Subcutaneous preadipocyte (primary cell): Measurements from ENCODE around the gene RTBDN. TPM values are rescaled to one million over a fixed set of nuclear protein-coding genes. Genes with fewer than 3 reads are reported as not detected.

Experiments used
- small RNA-seq: library from RNA; depleted of rRNA; stranded (forward); fragments of <200 nt; gene quantifications from one replicate; pipeline ENCODE3, GENCODE V24; 2012
- total RNA-seq: library from RNA; depleted of rRNA; stranded (reverse); fragments of >200 nt; gene quantifications from 2 replicates; pipeline ENCODE4 v1.2.3, GENCODE V29; 2012

The RTBDN gene
- not detected in 2 replicates for total RNA-seq

GRCh38 chr19:12834566-12834943 lies at the start of gene RTBDN:
Gene RTBDN (minus strand): TSS chr19:12834579. CDS start chr19:12829979, 4,600 bp downstream.

GRCh38 chr19:12881172-12881808 lies 46.9 kb upstream of the RTBDN start, which contains the start of gene DNASE2:
Gene DNASE2 (minus strand): TSS chr19:12881449. CDS start chr19:12881375, 74 bp downstream.

GRCh38 chr19:12838182-12838885 lies 4.0 kb upstream of the RTBDN start, which contains the start of gene MAST1:
Gene MAST1 (plus strand): TSS chr19:12838515. CDS start chr19:12838573, 58 bp downstream.

GRCh38 chr19:12806242-12807081 lies 27.9 kb downstream of the RTBDN start, which contains the start of gene RNASEH2A:
Gene RNASEH2A (plus strand): TSS chr19:12806584. CDS start chr19:12806674, 90 bp downstream.

GRCh38 chr19:12801466-12802266 lies 32.7 kb downstream of the RTBDN start, which contains the start of the genes PRDX2 and THSD8:
Gene PRDX2 (minus strand): TSS chr19:12801800. CDS start chr19:12801261, 539 bp downstream.
Gene THSD8 (plus strand): TSS chr19:12802069. CDS start chr19:12802072, 3 bp downstream.

GRCh38 chr19:12791345-12792050 lies 42.9 kb downstream of the RTBDN start, which contains the start of gene JUNB:
Gene JUNB (plus strand): TSS chr19:12791486. CDS start chr19:12791772, 286 bp downstream.

Small RNAs within 50 kb of the gene (small RNA-seq; reads per million reads assigned to genes)
- not detected for gene MIR5684
- gene MIR6794, result not detected

Other genes starting within 250 kb of the RTBDN start
- 6.1 and 7.3 TPM in 2 replicates for gene ZNF490, start 223.8 kb downstream of the RTBDN start, total RNA-seq
- gene ZNF791, start 223.7 kb downstream of the RTBDN start, total RNA-seq, result 10.3 and 12.7 TPM in 2 replicates
- gene MAN2B1, start 167.8 kb downstream of the RTBDN start, total RNA-seq, result 27.4 and 41.2 TPM in 2 replicates
- 5.9 and 6.3 TPM in 2 replicates for gene WDR83, start 167.8 kb downstream of the RTBDN start, total RNA-seq
- 59.2 and 60.0 TPM in 2 replicates for gene DHPS, start 152.7 kb downstream of the RTBDN start, total RNA-seq
- not detected in 2 replicates for gene GNG14, start 146.6 kb downstream of the RTBDN start, total RNA-seq
- 18.2 and 23.5 TPM in 2 replicates for gene FBXW9, start 137.9 kb downstream of the RTBDN start, total RNA-seq
- 43.0 and 54.0 TPM in 2 replicates for gene TNPO2, start 110.6 kb downstream of the RTBDN start, total RNA-seq
- gene TRIR, start 99.9 kb downstream of the RTBDN start, total RNA-seq, result 131 and 163 TPM in 2 replicates
- gene GET3, start 97.1 kb downstream of the RTBDN start, total RNA-seq, result 92.7 and 97.0 TPM in 2 replicates
- not detected in 2 replicates for gene BEST2, start 82.8 kb downstream of the RTBDN start, total RNA-seq
- 6.8 and 7.7 TPM in 2 replicates for gene HOOK2, start 59.0 kb downstream of the RTBDN start, total RNA-seq
- 53.4 and 101 TPM in 2 replicates for gene JUNB, start 43.1 kb downstream of the RTBDN start, total RNA-seq
- gene PRDX2, start 32.8 kb downstream of the RTBDN start, total RNA-seq, result 91.5 and 105 TPM in 2 replicates
- not detected in 2 replicates for gene THSD8, start 32.5 kb downstream of the RTBDN start, total RNA-seq
- 33.6 and 41.9 TPM in 2 replicates for gene RNASEH2A, start 28.0 kb downstream of the RTBDN start, total RNA-seq
- 0.20 TPM in 1 of 2 replicates, not detected in the other for gene MAST1, start 3.9 kb upstream of the RTBDN start, total RNA-seq
- 13.5 and 14.0 TPM in 2 replicates for gene DNASE2, start 46.9 kb upstream of the RTBDN start, total RNA-seq
- 0.37 TPM in 1 of 2 replicates, not detected in the other for gene KLF1, start 52.6 kb upstream of the RTBDN start, total RNA-seq
- 28.7 and 37.8 TPM in 2 replicates for gene GCDH, start 56.6 kb upstream of the RTBDN start, total RNA-seq
- 0.20 and 0.73 TPM in 2 replicates for gene SYCE2, start 84.7 kb upstream of the RTBDN start, total RNA-seq
- gene FARSA, start 99.1 kb upstream of the RTBDN start, total RNA-seq, result 73.5 and 89.5 TPM in 2 replicates
- 1,887 and 1,968 TPM in 2 replicates for gene CALR, start 104.0 kb upstream of the RTBDN start, total RNA-seq
- gene RAD23A, start 111.3 kb upstream of the RTBDN start, total RNA-seq, result 121 and 125 TPM in 2 replicates
- 20.5 and 21.7 TPM in 2 replicates for gene GADD45GIP1, start 122.6 kb upstream of the RTBDN start, total RNA-seq
- not detected in 2 replicates for gene DAND5, start 135.0 kb upstream of the RTBDN start, total RNA-seq
- 66.5 and 73.9 TPM in 2 replicates for gene NFIX, start 160.9 kb upstream of the RTBDN start, total RNA-seq